ENCODE data around the gene STAB2.
A peak's percentile ranks its signal among the peaks of the same experiment; 100 is the strongest.

STAB2 gene

GRCh38 chr12:103656291-103656690, 69.2 kb downstream of the STAB2 start:
- no peak for DNase-seq

- DNase-seq: no peak
Measured at GRCh38 chr12:103657331-103657730, 70.3 kb downstream of the STAB2 start.

GRCh38 chr12:103664626-103665025, 77.6 kb downstream of the STAB2 start:
- DNase-seq: no peak

- DNase-seq: no peak
Measured at GRCh38 chr12:103665971-103666370, 78.9 kb downstream of the STAB2 start.

GRCh38 chr12:103667125-103667524, 80.1 kb downstream of the STAB2 start:
- DNase-seq: peak in 1 of 2 experiments; percentile 65

GRCh38 chr12:103668520-103668919, 81.4 kb downstream of the STAB2 start:
- DNase-seq: no peak

GRCh38 chr12:103671367-103671766, 84.3 kb downstream of the STAB2 start:
- no peak for DNase-seq

GRCh38 chr12:103672401-103673119, 85.5 kb downstream of the STAB2 start:
- DNase-seq: no peak

GRCh38 chr12:103673487-103673886, 86.4 kb downstream of the STAB2 start:
- DNase-seq: no peak

- DNase-seq: no peak
Measured at GRCh38 chr12:103673891-103674375, 86.9 kb downstream of the STAB2 start.

- DNase-seq: peak in 1 of 2 experiments; percentile 9
Measured at GRCh38 chr12:103676893-103677292, 89.8 kb downstream of the STAB2 start.

- peak; percentile 65 to 84 for DNase-seq
Measured at GRCh38 chr12:103677341-103677740, 90.3 kb downstream of the STAB2 start.

- no peak for DNase-seq
Measured at GRCh38 chr12:103677905-103678304, 90.8 kb downstream of the STAB2 start.

- no peak for DNase-seq
Measured at GRCh38 chr12:103679421-103680170, 92.5 kb downstream of the STAB2 start.

GRCh38 chr12:103680591-103681141, 93.6 kb downstream of the STAB2 start:
- DNase-seq: no peak

- no peak for DNase-seq
Measured at GRCh38 chr12:103686026-103686425, 99.0 kb downstream of the STAB2 start.

- no peak for DNase-seq
Measured at GRCh38 chr12:103687253-103687652, 100.2 kb downstream of the STAB2 start.

GRCh38 chr12:103688376-103689063, 101.4 kb downstream of the STAB2 start:
- DNase-seq: no peak

- DNase-seq: no peak
Measured at GRCh38 chr12:103690426-103690825, 103.4 kb downstream of the STAB2 start.

GRCh38 chr12:103691063-103691462, 104.0 kb downstream of the STAB2 start:
- DNase-seq: no peak

- DNase-seq: no peak
Measured at GRCh38 chr12:103696101-103696500, 109.0 kb downstream of the STAB2 start.

GRCh38 chr12:103697971-103698751, 111.1 kb downstream of the STAB2 start:
- DNase-seq: no peak
